NCI-H526 treated with DMSO at 0.1 percent for 48 hours (cell line): ENCODE measurements around the gene CUTA.

Experiments
- DNase-seq: peaks from one replicate; lab custom pipeline; 2025; lab: John Stamatoyannopoulos, UW

CUTA gene

GRCh38 chr6:33439956-33440648 lies 22.2 kb upstream of the CUTA start:
- DNase-seq: no peak

- no peak for DNase-seq
Observed at GRCh38 chr6:33438978-33439594, 21.2 kb upstream of the CUTA start.

GRCh38 chr6:33437666-33438065 lies 19.8 kb upstream of the CUTA start:
- DNase-seq: no peak

GRCh38 chr6:33434961-33435360 lies 17.1 kb upstream of the CUTA start:
- DNase-seq: no peak

- DNase-seq: no peak
Observed at GRCh38 chr6:33433544-33434191, 15.8 kb upstream of the CUTA start.

- no peak for DNase-seq
Observed at GRCh38 chr6:33433001-33433543, 15.2 kb upstream of the CUTA start.

GRCh38 chr6:33432546-33432945 lies 14.6 kb upstream of the CUTA start:
- no peak for DNase-seq

- no peak for DNase-seq
Observed at GRCh38 chr6:33431880-33432541, 14.1 kb upstream of the CUTA start.

- DNase-seq: peak; percentile 23
Observed at GRCh38 chr6:33430991-33431879, 13.3 kb upstream of the CUTA start.

GRCh38 chr6:33430334-33430733 lies 12.4 kb upstream of the CUTA start:
- DNase-seq: no peak

- no peak for DNase-seq
Observed at GRCh38 chr6:33429750-33430052, 11.8 kb upstream of the CUTA start.

GRCh38 chr6:33428966-33429749 lies 11.3 kb upstream of the CUTA start:
- no peak for DNase-seq

- peak; percentile 15 for DNase-seq
Observed at GRCh38 chr6:33428224-33428965, 10.5 kb upstream of the CUTA start.

GRCh38 chr6:33427585-33428223 lies 9.8 kb upstream of the CUTA start:
- DNase-seq: no peak

GRCh38 chr6:33426590-33427511 lies 8.9 kb upstream of the CUTA start:
- DNase-seq: no peak

GRCh38 chr6:33425668-33426577 lies 8.0 kb upstream of the CUTA start:
- peak; percentile 78 for DNase-seq

- no peak for DNase-seq
Observed at GRCh38 chr6:33424855-33425667, 7.2 kb upstream of the CUTA start.
